HG03025 (cell line): ENCODE results near the gene TXNDC15.

Source experiments
- ATAC-seq: cut with Tn5 transposase; IDR thresholded peaks from one replicate; pipeline ENCODE4 v1.9.1; 2021; ENCODE audit warnings: mild to moderate bottlenecking, moderate library complexity; ENCODE audit not compliant: unreplicated experiment, low FRiP score

TXNDC15 gene

DNA sequence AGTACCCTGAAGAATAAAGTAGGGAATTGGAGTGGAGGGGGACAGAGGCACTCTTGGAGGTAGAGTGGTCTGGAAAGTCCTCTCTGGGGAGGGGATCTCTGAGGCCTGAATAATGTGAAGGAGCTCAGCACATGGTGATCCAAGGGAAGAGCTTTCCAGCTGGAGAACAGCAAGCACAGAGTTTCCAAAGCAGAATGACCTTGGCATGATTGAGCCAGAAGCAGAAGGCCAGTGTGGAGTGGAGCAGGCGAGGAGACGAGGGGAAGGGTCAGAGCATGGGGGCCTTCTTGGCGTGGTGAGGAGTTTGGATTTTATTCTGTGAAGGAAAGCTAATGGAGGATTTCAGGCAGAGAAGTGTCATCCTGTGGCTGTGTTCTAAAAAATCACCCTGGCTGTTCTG is 39.1 kb downstream of the TXNDC15 start:
- no peak for ATAC-seq

DNA sequence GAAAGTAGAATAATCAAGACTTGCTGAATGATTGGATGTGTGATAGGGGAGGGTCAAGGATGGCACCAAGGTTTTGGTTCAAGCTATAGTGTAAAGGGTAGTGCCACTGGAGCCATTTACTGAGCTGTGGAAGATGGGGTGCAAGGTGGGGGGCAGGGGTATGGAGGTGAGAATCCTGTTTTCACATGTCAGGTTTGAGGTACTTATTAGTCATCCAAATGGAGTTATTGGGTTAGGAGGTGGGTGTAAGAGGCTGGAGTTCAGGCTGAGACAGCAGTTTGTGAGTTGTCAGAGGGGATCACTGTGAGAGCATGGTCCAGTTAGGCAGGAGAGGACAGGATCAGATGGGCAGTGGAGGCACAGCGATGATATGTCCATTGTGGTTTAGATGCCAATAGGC is 39.6 kb downstream of the TXNDC15 start:
- no peak for ATAC-seq

DNA sequence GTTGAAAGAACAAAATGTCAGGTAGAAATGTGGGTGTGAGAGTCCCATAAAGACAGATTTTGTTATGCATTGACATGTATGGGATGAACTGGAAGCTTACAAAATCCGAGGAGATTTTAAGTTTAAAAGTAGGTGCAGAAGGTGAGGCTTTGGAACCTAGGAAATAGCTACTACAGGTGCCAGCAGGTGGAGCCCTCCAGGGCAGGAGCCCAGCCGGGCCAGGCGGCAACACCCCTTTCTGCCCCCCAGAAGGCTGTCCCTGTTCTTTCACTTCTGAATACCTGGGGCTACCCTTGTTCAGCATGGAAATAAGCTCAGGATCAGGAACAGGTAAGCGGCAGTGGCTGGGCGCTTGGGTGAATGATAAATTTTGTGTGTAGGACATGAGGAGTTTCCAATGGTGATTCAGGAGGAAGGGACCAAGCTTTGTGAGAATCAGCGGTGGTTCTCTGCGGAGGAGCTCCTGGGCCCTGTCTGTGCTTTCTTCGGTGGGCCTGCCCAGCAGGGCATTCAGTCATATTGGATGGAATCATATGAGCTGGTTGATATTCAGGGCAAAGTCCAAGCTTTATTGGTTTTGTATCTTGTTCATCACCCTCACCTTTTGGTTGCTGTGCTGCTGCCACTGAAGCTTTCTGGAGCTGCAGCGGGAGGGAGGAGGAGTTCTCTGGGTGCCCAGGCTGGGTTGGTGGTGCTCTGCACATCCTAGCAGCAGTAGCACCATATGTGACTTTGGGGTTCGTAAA is 43.1 kb downstream of the TXNDC15 start:
- no peak for ATAC-seq

DNA sequence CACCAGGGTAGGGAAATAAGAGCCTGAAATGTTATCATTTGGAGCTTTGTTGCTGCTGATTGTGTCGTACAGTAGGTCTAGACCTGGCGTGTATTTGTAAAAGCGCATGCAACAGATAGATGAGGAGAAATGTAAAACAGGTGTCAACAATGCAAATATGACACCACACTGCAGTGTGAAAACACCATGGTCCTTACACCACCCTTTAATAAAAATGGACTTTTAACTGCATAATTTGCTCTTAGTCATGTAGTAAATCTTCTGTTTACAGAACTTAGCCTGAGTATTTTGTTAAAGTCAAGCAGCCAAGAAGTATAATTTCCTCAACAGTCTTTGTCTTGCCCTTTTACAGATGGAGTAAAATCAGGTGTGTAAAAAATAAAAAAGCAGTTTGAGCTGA is 44.7 kb downstream of the TXNDC15 start:
- ATAC-seq = no peak

DNA sequence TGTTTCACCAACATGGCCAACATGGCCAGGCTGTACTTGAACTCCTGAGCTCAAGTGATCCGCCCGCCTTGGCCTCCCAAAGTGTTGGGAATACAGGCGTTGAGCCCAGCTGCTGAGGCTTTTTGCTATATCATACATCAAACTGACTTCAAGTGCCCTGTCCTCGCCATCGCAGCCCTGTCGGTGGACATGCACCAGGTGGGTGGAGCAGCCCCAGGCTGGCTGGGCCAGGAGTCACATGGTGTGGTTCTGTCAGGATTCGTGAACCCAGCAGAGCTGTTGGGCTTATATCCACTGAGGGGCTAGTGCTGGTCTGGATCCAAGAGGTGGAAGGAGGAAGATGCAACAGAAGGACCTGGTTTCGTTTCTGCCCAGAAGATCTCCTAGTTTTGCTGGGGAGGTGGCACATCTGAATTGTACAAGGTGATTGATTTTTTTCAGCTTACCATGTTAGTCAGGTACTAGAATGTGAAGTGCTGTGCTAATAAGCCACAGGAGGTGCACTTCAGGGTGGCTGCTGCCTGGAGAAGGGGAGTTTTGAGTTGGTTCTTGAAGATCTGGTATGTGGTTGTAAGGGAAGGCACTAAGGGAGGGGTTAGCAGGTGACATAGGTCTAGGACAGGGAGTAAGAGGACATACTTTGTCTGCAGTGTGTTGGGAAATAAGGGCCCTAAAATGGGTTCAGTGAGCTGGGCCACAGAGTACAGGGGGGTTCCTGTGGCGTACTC is 46.8 kb downstream of the TXNDC15 start:
- ATAC-seq = no peak

DNA sequence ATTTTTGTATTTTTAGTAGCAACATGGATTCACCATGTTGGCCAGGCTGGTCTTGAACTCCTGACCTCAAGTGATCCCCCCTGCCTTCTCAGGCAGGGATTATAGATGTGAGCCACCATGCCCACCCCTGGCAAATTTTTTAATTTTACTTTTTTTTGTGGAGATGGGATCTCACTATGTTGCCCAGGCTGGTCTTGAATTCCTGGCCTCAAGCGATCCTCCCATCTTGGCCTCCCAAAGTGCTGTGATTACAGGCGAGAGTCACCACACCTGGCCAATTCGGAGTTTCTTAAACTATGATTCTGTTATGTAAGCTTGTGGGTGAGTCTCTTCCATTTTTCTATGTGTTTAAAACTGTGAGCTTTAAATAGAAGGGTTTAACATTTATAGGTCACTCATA is 58.3 kb downstream of the TXNDC15 start:
- no peak for ATAC-seq

DNA sequence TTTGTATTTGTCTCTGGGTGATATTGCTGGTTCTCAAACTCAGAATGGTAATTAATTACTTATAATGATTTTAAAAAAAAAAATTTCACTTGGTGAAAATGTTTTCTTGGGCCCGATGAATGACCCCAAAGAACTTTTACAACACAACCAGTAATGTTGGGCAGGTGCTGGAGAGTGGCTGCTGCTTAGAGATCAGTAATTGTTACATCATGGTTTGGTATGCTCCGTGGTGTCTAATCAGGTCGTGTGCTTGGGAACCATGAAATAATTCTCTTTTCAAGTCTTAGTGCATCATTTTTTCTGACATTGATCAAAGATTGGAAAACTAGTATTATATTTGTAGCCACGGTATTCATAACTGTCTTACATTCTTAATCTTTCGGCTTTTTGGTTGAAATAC is 60.0 kb downstream of the TXNDC15 start:
- ATAC-seq = no peak

DNA sequence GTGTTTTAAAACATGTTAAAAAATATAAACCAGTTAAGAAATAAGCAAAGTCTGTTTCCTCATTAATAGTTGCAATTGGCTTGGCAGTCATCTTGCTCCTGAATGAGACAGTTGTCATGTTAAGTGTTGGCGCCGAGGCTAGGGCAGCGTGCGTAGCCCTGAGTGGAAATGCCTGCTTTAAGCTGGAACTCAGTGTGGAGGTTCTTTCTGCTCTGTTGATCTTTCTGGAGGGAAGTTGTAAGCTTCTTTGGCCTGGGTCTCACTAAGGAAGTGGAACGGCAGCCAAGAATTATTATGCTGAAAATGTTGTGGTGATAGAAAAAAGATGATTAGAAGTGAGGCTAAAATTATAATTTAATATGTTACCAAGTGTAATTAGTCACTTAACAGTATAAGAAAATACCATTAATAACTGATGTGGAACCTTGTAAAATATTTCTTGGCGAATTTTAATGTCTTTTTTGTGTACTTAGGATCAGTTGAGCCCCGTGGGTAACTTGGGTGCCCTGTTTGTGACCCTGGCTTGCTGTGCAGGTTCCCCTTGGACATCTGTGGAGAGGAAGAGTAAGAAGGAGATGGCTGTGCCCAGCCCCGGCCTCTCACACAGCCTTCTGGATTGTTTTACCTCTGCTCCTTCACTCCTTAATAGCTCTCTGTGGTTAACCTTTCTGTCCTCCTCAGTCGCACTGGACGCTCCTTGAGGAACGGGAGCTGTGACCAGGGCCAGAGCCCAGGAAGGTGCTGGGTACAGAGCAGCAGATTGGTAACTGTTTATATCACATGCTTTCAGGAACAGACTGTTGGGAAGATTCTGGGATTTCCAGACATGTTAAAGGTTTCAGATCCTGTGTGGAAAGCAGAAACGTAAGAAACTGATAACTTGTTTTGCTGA is 61.8 kb downstream of the TXNDC15 start:
- no peak for ATAC-seq

DNA sequence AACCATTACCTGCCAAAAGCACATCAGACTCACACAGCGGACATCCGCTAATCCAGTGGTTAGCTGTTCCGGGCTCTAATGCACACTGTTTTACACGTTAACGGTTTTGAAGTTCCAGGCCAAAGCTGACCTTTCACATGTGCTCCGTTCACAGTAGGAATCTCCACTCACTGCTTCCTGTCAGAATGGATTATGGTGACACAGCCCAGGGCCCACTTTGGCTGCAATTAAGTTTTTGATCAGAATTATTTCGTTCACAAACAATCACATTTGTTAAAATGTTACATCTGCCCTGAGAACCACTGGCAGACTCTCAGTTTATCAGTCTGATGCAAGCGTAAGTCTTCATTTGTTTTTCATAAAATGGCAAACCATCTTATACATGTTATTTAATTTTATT is 63.4 kb downstream of the TXNDC15 start:
- ATAC-seq = no peak

DNA sequence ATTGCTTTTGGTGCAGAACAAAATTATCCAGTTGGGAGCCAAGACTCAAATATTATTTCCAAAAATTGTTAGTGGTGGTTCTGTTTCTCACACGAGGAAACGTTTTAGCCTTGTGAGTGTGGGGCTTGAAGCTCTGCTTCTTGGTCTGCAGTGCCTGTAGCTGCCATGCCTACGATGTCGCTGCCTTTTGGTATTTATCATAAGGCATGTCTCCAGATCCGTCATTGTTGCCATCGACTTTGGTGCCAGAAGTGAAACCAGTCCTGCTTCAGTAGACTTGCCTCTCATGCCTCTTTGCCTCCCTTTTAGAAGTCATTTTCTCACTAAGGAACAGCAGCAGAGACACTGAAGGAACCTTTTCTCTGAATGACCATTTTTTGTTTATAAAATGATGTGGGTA is 63.9 kb downstream of the TXNDC15 start:
- no peak for ATAC-seq

DNA sequence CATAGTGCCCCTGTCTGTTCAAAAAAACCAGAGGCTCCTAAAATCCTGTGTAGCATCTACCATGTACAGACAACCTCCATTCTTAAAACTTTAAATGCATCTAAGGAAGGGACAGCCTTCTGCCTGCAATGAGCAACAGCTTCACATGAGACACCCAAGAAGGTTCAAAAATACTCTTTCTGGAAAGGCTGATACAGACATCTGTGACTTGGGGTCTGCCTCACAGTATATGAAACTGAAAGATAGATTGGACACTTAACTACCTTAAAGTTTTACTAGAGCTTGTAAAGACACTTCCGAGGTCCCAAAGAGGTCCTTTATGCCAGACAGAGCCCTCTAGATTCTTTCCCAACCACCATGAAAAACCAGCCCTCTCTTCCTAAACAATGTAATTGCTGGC is 65.3 kb downstream of the TXNDC15 start:
- no peak for ATAC-seq

DNA sequence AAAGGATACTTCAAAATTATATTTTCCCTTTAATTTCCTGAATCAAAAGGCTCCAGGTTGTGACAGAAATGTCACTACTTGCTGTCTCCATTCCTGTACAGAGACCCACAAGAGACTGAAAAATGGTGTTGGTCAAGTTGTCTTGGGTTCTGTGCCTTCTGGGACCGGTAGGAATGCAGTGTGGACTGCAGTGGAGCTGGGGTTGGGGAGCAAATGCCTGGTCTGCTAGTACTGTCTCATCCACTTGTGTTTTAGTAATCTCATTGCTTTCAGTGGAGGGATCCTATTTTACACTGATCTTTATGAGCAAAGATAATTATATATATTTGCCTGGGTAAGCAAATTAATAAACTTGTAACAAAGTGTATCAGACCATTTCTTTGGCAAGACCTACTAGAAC is 69.4 kb downstream of the TXNDC15 start:
- ATAC-seq = no peak

DNA sequence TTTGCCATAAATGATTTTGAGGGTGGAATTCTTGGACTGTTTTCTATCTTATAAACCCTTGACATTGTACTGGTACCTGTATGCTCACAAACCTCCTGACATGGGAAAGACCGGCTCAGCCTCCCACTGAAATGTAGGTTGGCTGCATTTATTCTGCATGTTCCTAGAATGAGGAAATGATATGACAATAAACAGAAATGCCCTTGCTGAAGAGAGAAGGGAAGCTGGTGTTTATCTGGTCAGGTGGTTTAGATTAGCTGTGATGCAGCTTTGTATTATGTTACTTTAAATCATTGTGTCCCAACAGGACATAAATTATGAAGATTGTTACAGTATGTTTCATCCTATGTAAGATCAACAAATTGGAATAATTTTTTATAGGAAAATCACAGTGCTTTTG is 70.5 kb downstream of the TXNDC15 start:
- no peak for ATAC-seq

DNA sequence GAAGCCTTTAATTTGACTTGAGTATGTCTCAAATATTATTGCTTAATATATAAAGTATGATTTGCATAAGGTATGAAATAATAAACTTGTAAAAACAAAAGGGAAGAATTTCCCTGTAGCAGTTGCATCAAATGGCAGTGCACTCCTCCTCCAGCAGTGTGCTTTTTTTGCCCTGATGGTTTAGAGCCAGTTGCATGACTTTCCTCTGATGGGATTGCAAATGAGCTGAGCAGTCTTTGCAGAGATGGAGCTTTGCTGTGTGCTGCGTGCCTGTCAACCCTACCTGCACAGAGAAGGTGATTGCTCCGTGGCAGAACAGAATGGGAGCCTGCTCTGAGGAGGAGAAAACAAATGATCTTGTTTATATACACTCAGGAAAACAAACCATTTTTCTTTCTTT is 70.9 kb downstream of the TXNDC15 start:
- no peak for ATAC-seq

DNA sequence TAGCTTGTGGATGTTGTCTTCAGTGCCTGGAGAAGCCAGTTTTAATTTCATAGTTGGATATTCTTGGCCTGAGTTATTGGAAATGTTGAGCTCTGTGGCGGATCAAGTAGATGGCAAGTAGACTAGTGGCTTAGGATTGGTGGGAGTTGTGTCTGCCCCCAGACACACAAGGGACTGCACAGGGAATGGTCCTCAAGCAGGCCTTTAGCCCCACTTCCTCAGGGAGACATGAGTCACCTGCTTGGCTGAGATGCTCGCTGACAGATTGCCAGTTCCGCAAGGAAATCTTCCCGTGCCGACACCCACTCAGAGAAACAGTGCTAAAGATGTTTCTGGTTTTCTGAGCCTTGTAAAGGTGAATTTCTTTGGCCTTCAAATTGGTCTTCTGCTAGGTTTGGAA is 74.7 kb downstream of the TXNDC15 start:
- no peak for ATAC-seq

DNA sequence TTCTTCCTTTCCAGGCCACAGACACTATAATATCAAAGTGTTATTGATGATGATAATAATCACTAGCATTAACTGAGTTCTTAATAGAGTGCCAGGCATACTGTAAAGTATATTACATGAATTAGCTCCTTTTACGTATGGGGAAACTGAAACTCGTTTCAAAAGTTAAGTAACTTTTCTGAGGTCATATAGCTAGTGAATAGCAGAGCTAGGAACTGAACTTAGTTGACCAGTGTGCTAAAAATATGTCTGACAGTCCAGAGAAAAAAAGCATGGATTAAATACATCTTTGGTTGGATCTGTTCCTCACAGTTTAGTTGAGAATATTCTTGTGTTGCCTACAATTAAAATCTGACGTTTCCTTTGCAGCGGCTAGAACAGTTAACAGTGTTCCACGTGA is 75.1 kb downstream of the TXNDC15 start:
- ATAC-seq = no peak
